22Rv1 (cell line): Measurements from ENCODE around the gene DGCR2.

Source experiments
- H3K27ac ChIP-seq: fragments of 450-650 bp; 2 replicates; pipeline ENCODE4 v1.5.1; 2017
- CTCF ChIP-seq: fragments of 450-650 bp; IDR thresholded peaks from 2 replicates; pipeline ENCODE4 v1.5.1; 2017; ENCODE audit warnings: mild to moderate bottlenecking
- ZFX ChIP-seq: fragments of 450-650 bp; IDR thresholded peaks from 2 replicates; pipeline ENCODE4 v1.6.1; 2017; ENCODE audit warnings: antibody characterized with exemption, borderline replicate concordance

Gene DGCR2

DNA sequence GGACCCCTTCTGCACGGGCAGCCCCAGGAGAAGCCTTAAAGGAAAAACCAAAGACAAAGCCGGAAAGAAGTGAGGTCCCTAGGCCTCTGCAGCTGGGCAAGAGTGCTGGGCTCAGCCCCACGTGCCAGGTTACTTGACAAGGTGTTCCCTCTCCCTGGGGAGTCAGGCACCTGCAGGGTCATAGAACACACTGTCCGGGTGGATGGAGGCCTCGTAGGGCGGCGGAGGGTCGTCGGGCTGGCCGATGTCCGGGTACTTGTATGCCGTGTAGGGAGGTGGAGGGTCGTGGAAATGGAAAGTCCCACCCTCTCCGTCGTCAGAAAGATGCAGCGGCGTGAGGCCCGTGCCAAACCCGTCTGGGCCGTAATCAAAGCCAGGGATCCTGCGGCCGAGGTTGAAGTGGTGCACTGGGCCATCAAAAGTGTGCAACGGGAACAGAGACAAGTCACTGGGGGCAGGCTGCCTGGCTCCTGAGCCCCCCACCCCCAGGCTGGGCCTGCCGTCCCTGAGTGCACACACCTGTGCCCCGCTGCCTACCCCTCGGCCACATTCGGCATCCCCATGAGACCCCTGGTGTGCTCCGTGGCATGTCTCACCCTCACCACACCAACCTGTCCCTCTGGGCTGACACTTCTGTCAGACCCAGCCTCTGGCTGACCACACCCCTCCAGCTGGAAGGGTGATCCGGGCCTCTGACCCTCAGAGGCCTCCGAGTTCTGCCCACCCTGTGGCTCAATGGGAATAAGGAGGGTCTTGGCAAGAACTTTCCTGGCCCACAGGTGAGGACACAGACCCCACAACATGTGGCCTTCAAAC is 81.1 kb downstream of the DGCR2 start:
- H3K27ac ChIP-seq: no peak overlapping the region
- TF ChIP-seq CTCF (no peak), ZFX (no peak)

- no peak for TF ChIP-seq CTCF
- TF ChIP-seq ZFX: no peak
- H3K27ac ChIP-seq: no peak overlapping the region
Measured at GRCh38 chr22:19040391-19040861, 81.8 kb downstream of the DGCR2 start.

GRCh38 chr22:19039796-19040280 is 82.4 kb downstream of the DGCR2 start:
- TF ChIP-seq CTCF (no peak), ZFX (no peak)
- H3K27ac ChIP-seq: no peak overlapping the region

- TF ChIP-seq CTCF: no peak
- TF ChIP-seq ZFX: no peak
- no peak overlapping the region for H3K27ac ChIP-seq
Measured at GRCh38 chr22:19039448-19039780, 82.8 kb downstream of the DGCR2 start.

GRCh38 chr22:19038728-19039447 is 83.3 kb downstream of the DGCR2 start:
- no peak for TF ChIP-seq ZFX
- TF ChIP-seq CTCF: no peak
- no peak overlapping the region for H3K27ac ChIP-seq

- TF ChIP-seq CTCF (no peak), ZFX (no peak)
- H3K27ac ChIP-seq: no peak overlapping the region
Measured at GRCh38 chr22:19038164-19038546, 84.1 kb downstream of the DGCR2 start.
